ENCODE data around the gene TRIO.
A peak's percentile ranks its signal among the peaks of the same experiment; 100 is the strongest.

Gene TRIO

GRCh38 chr5:14341571-14342230 is 198.6 kb downstream of the TRIO start:
- no peak for DNase-seq

- no peak for DNase-seq
Measured at GRCh38 chr5:14342306-14342705, 199.2 kb downstream of the TRIO start.

GRCh38 chr5:14343376-14343775 is 200.2 kb downstream of the TRIO start:
- DNase-seq: no peak

GRCh38 chr5:14347522-14347921 is 204.4 kb downstream of the TRIO start:
- DNase-seq: no peak

GRCh38 chr5:14348142-14348541 is 205.0 kb downstream of the TRIO start:
- DNase-seq: no peak

- no peak for DNase-seq
Measured at GRCh38 chr5:14349029-14349428, 205.9 kb downstream of the TRIO start.

- no peak for DNase-seq
Measured at GRCh38 chr5:14351086-14351661, 208.0 kb downstream of the TRIO start.

GRCh38 chr5:14351845-14352712 is 208.9 kb downstream of the TRIO start:
- DNase-seq: peak; percentile 82

- no peak for DNase-seq
Measured at GRCh38 chr5:14353726-14354474, 210.8 kb downstream of the TRIO start.

GRCh38 chr5:14355391-14355790 is 212.2 kb downstream of the TRIO start:
- no peak for DNase-seq

- DNase-seq: no peak
Measured at GRCh38 chr5:14356305-14356704, 213.2 kb downstream of the TRIO start.

- DNase-seq: no peak
Measured at GRCh38 chr5:14357441-14357840, 214.3 kb downstream of the TRIO start.

GRCh38 chr5:14357851-14358250 is 214.7 kb downstream of the TRIO start:
- DNase-seq: no peak

GRCh38 chr5:14358536-14358935 is 215.4 kb downstream of the TRIO start:
- DNase-seq: no peak

GRCh38 chr5:14359069-14360043 is 216.2 kb downstream of the TRIO start:
- DNase-seq: no peak

GRCh38 chr5:14362491-14362890 is 219.3 kb downstream of the TRIO start:
- DNase-seq: no peak

GRCh38 chr5:14364096-14364495 is 221.0 kb downstream of the TRIO start:
- DNase-seq: no peak

- DNase-seq: no peak
Measured at GRCh38 chr5:14364576-14365472, 221.7 kb downstream of the TRIO start.

GRCh38 chr5:14365831-14366430 is 222.8 kb downstream of the TRIO start:
- no peak for DNase-seq

- no peak for DNase-seq
Measured at GRCh38 chr5:14366763-14367162, 223.6 kb downstream of the TRIO start.

- DNase-seq: no peak
Measured at GRCh38 chr5:14367364-14367763, 224.2 kb downstream of the TRIO start.
